ENCODE measurements around the gene DRC7. TPM values are rescaled to one million over a fixed set of nuclear protein-coding genes. Genes with fewer than 3 reads are reported as not detected.

The DRC7 gene
- total and polyA plus RNA-seq, 10 of the 15 experiments (the other 5 are each of a cell fraction or from before 2014, with no cell fraction given) = 0.06 to 0.49 (median 0.14) TPM; not detected in 4

DNA sequence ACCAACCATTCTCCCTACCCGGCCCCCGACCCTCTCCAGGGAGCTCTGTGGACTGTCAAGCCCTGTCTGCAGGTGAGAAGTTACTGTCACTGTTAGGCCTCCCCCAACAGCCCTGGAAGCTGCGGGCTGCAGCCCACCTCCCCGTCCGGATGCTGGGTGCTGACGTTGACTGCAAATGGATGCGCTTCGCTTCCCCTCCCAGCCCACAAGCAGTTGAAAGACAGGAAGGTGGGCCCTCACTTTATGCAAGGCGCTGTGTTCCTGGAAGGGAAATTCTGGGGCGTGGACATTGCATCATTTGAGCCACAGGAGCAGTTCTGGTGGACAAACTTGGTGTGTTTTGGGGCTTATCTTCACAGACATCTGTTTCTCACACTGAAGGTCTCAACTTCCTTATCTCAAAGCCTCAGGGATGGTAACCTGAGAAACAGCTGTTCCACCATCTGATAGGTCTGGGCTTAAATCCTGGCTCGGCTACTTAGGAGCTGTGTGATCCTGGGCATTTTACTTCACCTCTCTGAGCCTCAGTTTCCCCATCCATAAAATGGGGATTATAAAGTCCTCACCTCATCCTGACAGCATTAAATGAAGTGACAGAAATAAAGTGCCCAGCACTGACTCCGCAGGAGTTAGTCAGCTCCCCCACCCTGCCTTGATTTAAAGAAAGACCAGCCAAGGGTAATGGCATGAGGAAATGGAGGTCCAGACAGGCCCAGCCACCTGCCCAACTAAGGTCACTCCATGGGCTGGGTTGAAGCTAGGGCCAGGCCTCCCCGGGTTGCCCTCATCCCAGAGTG lies 4.6 kb upstream of the DRC7 start:
- ChIA-PET POLR2A (interaction anchor here (0.7 to 2.6 kb wide), 2 partner anchors 45 to 119 kb away, joined by 3 to 10 read pairs; partner anchors contain the start of gene KATNB1), RAD21 (ENCODE audit: unreplicated experiment) (interaction anchor here (1.3 kb wide), 1 partner anchor 80 kb away, joined by 3 read pairs; no protein-coding TSS in a partner anchor), CTCF (interaction anchor here (0.7 to 1.1 kb wide), 5 partner anchors 30 to 114 kb away, joined by 3 to 5 read pairs (median 3); no protein-coding TSS in a partner anchor), SMC1A (ENCODE audit: uncharacterized antibody, unreplicated experiment) (interaction anchor here (0.5 to 1.8 kb wide), 4 partner anchors 10 to 1041 kb away, joined by 3 to 7 read pairs (median 3); no protein-coding TSS in a partner anchor)
- H3K9me3 ChIP-seq (replicated peaks; ENCODE audit: control insufficient read depth, insufficient read depth, low read length) = no peaks in the 10 kb centered on the region
- peak overlapping the region; percentile 75 for H2AFZ ChIP-seq (ENCODE audit: control insufficient read depth, low read depth, low read length)
- no TSS peak for BruUV-seq (replicated peaks)
- H3K9ac ChIP-seq (ENCODE audit: control insufficient read depth, insufficient read depth, low read length) = no peak overlapping the region; the same call in 1 of the 2 replicates
- 12% methylated on average over 13 of the region's 13 CpGs for WGBS (ENCODE audit: insufficient coverage, insufficient replicate concordance, low lambda C conversion rate, missing lambda C conversion rate)
- H3K79me2 ChIP-seq (ENCODE audit: control insufficient read depth, insufficient read depth, low read length) = no peaks in the 10 kb centered on the region
- H3K4me3 ChIP-seq = 0 out of 2 replicates have a peak overlapping the region, but pooled peaks have one; percentile 6
- in situ Hi-C loops (cut with MboI) = no loop called here
- H3K4me1 ChIP-seq (ENCODE audit: control insufficient read depth, insufficient read depth, low read length) = peaks cover 17% of the 10 kb centered on the region
- FAIRE-seq = peak; percentile 95
- peak; percentile 57 for DNase-seq (ENCODE audit: low read depth, low spot score)
- no peaks in the 10 kb centered on the region for H4K20me1 ChIP-seq (ENCODE audit: control insufficient read depth, insufficient read depth)
- no peaks in the 10 kb centered on the region for H3K27me3 ChIP-seq (replicated peaks in 1 of 2; ENCODE audit: control insufficient read depth in 2 of 2, insufficient read depth in 2 of 2, low read length in 1 of 2)
- intact Hi-C loops (cut with micrococcal nuclease; ENCODE audit: unreplicated experiment) = loop anchor here (2.0 kb wide), 1 partner anchor 45 kb away; the partner anchor contains the start of gene KATNB1
- no peak overlapping the region for H3K27ac ChIP-seq (ENCODE audit: control insufficient read depth, insufficient read depth)
- no peaks in the 10 kb centered on the region for H3K36me3 ChIP-seq (ENCODE audit: control insufficient read depth in 2 of 2, insufficient read depth in 2 of 2, low read length in 1 of 2)
- H3K4me2 ChIP-seq (ENCODE audit: control insufficient read depth, insufficient read depth) = peak overlapping the region; percentile 10
- peak; percentile 88 for ATAC-seq
- TF ChIP-seq TARDBP (IDR thresholded peaks at IDR 0.05; ENCODE audit: borderline replicate concordance) (0 out of 2 replicates have a peak, but pooled peaks have one; percentile 40), NR2C2 (IDR thresholded peaks at IDR 0.05; ENCODE audit: borderline replicate concordance, control insufficient read depth, insufficient read length, low read depth) (no peak), ATF7 (IDR thresholded peaks at IDR 0.05; ENCODE audit: low read depth) (peak; percentile 60), PAX5 (IDR thresholded peaks at IDR 0.05; ENCODE audit: borderline replicate concordance, low read depth, low read length) (peak; percentile 81; the same call in 1 of the 2 replicates), IKZF2 (IDR thresholded peaks at IDR 0.05) (peak; percentile 42 to 57; a peak in 1 of 4 replicates), SMARCA5 (IDR thresholded peaks at IDR 0.05) (peak; percentile 58; the same call in 1 of the 2 replicates), SMC3 (IDR thresholded peaks at IDR 0.05; ENCODE audit: borderline replicate concordance, low read length) (no peak)
- TF ChIP-seq, protein P1, sequence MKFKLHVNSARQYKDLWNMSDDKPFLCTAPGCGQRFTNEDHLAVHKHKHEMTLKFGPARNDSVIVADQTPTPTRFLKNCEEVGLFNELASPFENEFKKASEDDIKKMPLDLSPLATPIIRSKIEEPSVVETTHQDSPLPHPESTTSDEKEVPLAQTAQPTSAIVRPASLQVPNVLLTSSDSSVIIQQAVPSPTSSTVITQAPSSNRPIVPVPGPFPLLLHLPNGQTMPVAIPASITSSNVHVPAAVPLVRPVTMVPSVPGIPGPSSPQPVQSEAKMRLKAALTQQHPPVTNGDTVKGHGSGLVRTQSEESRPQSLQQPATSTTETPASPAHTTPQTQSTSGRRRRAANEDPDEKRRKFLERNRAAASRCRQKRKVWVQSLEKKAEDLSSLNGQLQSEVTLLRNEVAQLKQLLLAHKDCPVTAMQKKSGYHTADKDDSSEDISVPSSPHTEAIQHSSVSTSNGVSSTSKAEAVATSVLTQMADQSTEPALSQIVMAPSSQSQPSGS (IDR thresholded peaks at IDR 0.05; ENCODE audit: low read length) = peak; percentile 59; the same call in 1 of the 2 replicates
- TF ChIP-seq, protein P2, sequence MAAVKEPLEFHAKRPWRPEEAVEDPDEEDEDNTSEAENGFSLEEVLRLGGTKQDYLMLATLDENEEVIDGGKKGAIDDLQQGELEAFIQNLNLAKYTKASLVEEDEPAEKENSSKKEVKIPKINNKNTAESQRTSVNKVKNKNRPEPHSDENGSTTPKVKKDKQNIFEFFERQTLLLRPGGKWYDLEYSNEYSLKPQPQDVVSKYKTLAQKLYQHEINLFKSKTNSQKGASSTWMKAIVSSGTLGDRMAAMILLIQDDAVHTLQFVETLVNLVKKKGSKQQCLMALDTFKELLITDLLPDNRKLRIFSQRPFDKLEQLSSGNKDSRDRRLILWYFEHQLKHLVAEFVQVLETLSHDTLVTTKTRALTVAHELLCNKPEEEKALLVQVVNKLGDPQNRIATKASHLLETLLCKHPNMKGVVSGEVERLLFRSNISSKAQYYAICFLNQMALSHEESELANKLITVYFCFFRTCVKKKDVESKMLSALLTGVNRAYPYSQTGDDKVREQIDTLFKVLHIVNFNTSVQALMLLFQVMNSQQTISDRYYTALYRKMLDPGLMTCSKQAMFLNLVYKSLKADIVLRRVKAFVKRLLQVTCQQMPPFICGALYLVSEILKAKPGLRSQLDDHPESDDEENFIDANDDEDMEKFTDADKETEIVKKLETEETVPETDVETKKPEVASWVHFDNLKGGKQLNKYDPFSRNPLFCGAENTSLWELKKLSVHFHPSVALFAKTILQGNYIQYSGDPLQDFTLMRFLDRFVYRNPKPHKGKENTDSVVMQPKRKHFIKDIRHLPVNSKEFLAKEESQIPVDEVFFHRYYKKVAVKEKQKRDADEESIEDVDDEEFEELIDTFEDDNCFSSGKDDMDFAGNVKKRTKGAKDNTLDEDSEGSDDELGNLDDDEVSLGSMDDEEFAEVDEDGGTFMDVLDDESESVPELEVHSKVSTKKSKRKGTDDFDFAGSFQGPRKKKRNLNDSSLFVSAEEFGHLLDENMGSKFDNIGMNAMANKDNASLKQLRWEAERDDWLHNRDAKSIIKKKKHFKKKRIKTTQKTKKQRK (IDR thresholded peaks at IDR 0.05; ENCODE audit: low read depth, low read length) = no peak
- TF ChIP-seq, protein P3, sequence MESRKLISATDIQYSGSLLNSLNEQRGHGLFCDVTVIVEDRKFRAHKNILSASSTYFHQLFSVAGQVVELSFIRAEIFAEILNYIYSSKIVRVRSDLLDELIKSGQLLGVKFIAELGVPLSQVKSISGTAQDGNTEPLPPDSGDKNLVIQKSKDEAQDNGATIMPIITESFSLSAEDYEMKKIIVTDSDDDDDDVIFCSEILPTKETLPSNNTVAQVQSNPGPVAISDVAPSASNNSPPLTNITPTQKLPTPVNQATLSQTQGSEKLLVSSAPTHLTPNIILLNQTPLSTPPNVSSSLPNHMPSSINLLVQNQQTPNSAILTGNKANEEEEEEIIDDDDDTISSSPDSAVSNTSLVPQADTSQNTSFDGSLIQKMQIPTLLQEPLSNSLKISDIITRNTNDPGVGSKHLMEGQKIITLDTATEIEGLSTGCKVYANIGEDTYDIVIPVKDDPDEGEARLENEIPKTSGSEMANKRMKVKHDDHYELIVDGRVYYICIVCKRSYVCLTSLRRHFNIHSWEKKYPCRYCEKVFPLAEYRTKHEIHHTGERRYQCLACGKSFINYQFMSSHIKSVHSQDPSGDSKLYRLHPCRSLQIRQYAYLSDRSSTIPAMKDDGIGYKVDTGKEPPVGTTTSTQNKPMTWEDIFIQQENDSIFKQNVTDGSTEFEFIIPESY (IDR thresholded peaks at IDR 0.05) = no peak
- TF ChIP-seq, protein P4, sequence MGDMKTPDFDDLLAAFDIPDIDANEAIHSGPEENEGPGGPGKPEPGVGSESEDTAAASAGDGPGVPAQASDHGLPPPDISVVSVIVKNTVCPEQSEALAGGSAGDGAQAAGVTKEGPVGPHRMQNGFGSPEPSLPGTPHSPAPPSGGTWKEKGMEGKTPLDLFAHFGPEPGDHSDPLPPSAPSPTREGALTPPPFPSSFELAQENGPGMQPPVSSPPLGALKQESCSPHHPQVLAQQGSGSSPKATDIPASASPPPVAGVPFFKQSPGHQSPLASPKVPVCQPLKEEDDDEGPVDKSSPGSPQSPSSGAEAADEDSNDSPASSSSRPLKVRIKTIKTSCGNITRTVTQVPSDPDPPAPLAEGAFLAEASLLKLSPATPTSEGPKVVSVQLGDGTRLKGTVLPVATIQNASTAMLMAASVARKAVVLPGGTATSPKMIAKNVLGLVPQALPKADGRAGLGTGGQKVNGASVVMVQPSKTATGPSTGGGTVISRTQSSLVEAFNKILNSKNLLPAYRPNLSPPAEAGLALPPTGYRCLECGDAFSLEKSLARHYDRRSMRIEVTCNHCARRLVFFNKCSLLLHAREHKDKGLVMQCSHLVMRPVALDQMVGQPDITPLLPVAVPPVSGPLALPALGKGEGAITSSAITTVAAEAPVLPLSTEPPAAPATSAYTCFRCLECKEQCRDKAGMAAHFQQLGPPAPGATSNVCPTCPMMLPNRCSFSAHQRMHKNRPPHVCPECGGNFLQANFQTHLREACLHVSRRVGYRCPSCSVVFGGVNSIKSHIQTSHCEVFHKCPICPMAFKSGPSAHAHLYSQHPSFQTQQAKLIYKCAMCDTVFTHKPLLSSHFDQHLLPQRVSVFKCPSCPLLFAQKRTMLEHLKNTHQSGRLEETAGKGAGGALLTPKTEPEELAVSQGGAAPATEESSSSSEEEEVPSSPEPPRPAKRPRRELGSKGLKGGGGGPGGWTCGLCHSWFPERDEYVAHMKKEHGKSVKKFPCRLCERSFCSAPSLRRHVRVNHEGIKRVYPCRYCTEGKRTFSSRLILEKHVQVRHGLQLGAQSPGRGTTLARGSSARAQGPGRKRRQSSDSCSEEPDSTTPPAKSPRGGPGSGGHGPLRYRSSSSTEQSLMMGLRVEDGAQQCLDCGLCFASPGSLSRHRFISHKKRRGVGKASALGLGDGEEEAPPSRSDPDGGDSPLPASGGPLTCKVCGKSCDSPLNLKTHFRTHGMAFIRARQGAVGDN (IDR thresholded peaks at IDR 0.05) = peak; percentile 38; the same call in 1 of the 2 replicates
